GM12878 (cell line): ENCODE measurements around the gene PDCD2. TPM values are rescaled to one million over a fixed set of nuclear protein-coding genes. Genes with fewer than 3 reads are reported as not detected.
A peak's percentile ranks its signal among the peaks of the same experiment; 100 is the strongest.

Experiments
- ASH2L ChIP-seq: fragments of 300-600, 200-600 bp; sonication (generic); IDR thresholded peaks from 2 replicates; pipeline ENCODE4 v1.6.1; 2017; ENCODE audit warnings: low read depth, mild to moderate bottlenecking, borderline replicate concordance
- FOS ChIP-seq: IDR thresholded peaks from 3 replicates; pipeline ENCODE4 v1.6.1; 2011; ENCODE audit warnings: borderline replicate concordance; ENCODE audit not compliant: insufficient read length; ENCODE audit errors: extremely low read depth
- IRF4 ChIP-seq: IDR thresholded peaks from 2 replicates; pipeline ENCODE4 v1.6.1; 2011; ENCODE audit warnings: low read depth, low read length
- KAT2A ChIP-seq: conservative IDR thresholded peaks from 2 replicates; pipeline ENCODE4 v1.6.1; 2011; ENCODE audit warnings: low read depth, low read length; ENCODE audit not compliant: control insufficient read depth
- MEF2B ChIP-seq: fragments of 450-650 bp; IDR thresholded peaks from 2 replicates; pipeline ENCODE4 v1.6.1; 2018; ENCODE audit warnings: mild to moderate bottlenecking, moderate library complexity; ENCODE audit not compliant: partially characterized antibody, poor library complexity, severe bottlenecking
- MTA2 ChIP-seq: fragments of 450-650 bp; IDR thresholded peaks from 2 replicates; pipeline ENCODE4 v1.6.1; 2016; ENCODE audit warnings: low read depth, mild to moderate bottlenecking, moderate library complexity
- RCOR1 ChIP-seq: conservative IDR thresholded peaks from 2 replicates; pipeline ENCODE4 v1.6.1; 2012; ENCODE audit warnings: low read depth, low read length, improper control_type of control experiment
- SIN3A ChIP-seq: IDR thresholded peaks from 2 replicates; pipeline ENCODE4 v1.6.1; 2012; ENCODE audit warnings: low read depth, low read length, improper control_type of control experiment
- STAT3 ChIP-seq: IDR thresholded peaks from 2 replicates; pipeline ENCODE4 v1.6.1; 2011; ENCODE audit warnings: low read depth, low read length, improper control_type of control experiment
- YY1 ChIP-seq: IDR thresholded peaks from 2 replicates; pipeline ENCODE4 v1.6.1; 2011; ENCODE audit warnings: low read depth, mild to moderate bottlenecking, low read length
- ZBTB11 ChIP-seq: fragments of 450-650 bp; formaldehyde crosslinking; IDR thresholded peaks from 2 replicates; pipeline ENCODE4 v1.5.0; 2022; ENCODE audit warnings: mild to moderate bottlenecking, missing genetic modification characterization
- ZNF207 ChIP-seq: fragments of 450-650 bp; IDR thresholded peaks from 2 replicates; pipeline ENCODE4 v1.6.1; 2014; ENCODE audit warnings: antibody characterized with exemption, mild to moderate bottlenecking, borderline replicate concordance
- ZZZ3 ChIP-seq: IDR thresholded peaks from 2 replicates; pipeline ENCODE4 v1.6.1; 2011; ENCODE audit warnings: low read depth; ENCODE audit not compliant: control insufficient read depth, insufficient read length
- polyA plus RNA-seq, 11 experiments: library from polyadenylated mRNA; depleted of rRNA in 4 of 11; unstranded in 6 of 11; stranded (reverse) in 5 of 11; fragments of >200 nt; fragmentation: Nextera tagmentation in 4 of 11; fragmentation: Illumina TruSeq in 1 of 11; extraction: Ambion mirVana in 4 of 11; extraction: Trizol in 1 of 11; gene quantifications; 1 replicate in 1 of 11; 2 replicates in 10 of 11; pipeline versions ENCODE4 v1.2.1 to v1.2.3, GENCODE V29; 2011 to 2016; ENCODE audit warnings: inconsistent platforms in 2 of 11, missing spikeins in 2 of 11, low read depth in 1 of 11
- total RNA-seq, 4 experiments: library from RNA; depleted of rRNA in 3 of 4; stranded (reverse); fragments of >200 nt in 3 of 4; fragmentation: Illumina TruSeq in 1 of 4; extraction: Trizol in 1 of 4; gene quantifications; 2 replicates each; pipeline versions ENCODE4 v1.2.1 to v1.2.3, GENCODE V29; 2013 to 2021
- TF ChIP-seq, protein P1 (sequence below): fragments of 450-650 bp; IDR thresholded peaks from 2 replicates; pipeline ENCODE4 v1.6.1; 2017; ENCODE audit warnings: mild to moderate bottlenecking
- TF ChIP-seq, protein P2 (sequence below): fragments of 450-650 bp; IDR thresholded peaks from 2 replicates; pipeline ENCODE4 v1.6.1; 2017; ENCODE audit warnings: low read depth, mild to moderate bottlenecking, moderate library complexity
- TF ChIP-seq, protein P3 (sequence below): IDR thresholded peaks from 2 replicates; pipeline ENCODE4 v1.6.1; 2011; ENCODE audit warnings: borderline replicate concordance, low read depth, mild to moderate bottlenecking, moderate library complexity, mixed read lengths, low read length; ENCODE audit not compliant: insufficient read depth; ENCODE audit errors: extremely low read length
- TF ChIP-seq, protein P4 (sequence below), 3 experiments: IDR thresholded peaks in 2 of 3; conservative IDR thresholded peaks in 1 of 3; 2 replicates each; pipeline ENCODE4 v1.5.1; 2011; ENCODE audit warnings: low read depth in 3 of 3, low read length in 3 of 3, mild to moderate bottlenecking in 3 of 3, control low read depth in 2 of 3, moderate library complexity in 2 of 3, inconsistent platforms in 1 of 3, mixed read lengths in 1 of 3; ENCODE audit not compliant: control insufficient read depth in 2 of 3, insufficient read depth in 1 of 3; ENCODE audit errors: extremely low read depth in 1 of 3

The PDCD2 gene
- total and polyA plus RNA-seq, 10 of the 15 experiments (the other 5 are each of a cell fraction or from before 2014, with no cell fraction given): 27.4 to 154 (median 101) TPM

- TF ChIP-seq KAT2A: no peak
- TF ChIP-seq IRF4: no peak
- no peak for TF ChIP-seq MEF2B
- TF ChIP-seq ZBTB11 (CRISPR knock-in tag): no peak
- TF ChIP-seq ZZZ3: no peak
- TF ChIP-seq STAT3: no peak
- no peak for TF ChIP-seq ASH2L
- TF ChIP-seq FOS: no peak
- TF ChIP-seq, protein P1, sequence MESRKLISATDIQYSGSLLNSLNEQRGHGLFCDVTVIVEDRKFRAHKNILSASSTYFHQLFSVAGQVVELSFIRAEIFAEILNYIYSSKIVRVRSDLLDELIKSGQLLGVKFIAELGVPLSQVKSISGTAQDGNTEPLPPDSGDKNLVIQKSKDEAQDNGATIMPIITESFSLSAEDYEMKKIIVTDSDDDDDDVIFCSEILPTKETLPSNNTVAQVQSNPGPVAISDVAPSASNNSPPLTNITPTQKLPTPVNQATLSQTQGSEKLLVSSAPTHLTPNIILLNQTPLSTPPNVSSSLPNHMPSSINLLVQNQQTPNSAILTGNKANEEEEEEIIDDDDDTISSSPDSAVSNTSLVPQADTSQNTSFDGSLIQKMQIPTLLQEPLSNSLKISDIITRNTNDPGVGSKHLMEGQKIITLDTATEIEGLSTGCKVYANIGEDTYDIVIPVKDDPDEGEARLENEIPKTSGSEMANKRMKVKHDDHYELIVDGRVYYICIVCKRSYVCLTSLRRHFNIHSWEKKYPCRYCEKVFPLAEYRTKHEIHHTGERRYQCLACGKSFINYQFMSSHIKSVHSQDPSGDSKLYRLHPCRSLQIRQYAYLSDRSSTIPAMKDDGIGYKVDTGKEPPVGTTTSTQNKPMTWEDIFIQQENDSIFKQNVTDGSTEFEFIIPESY: no peak
- TF ChIP-seq, protein P2, sequence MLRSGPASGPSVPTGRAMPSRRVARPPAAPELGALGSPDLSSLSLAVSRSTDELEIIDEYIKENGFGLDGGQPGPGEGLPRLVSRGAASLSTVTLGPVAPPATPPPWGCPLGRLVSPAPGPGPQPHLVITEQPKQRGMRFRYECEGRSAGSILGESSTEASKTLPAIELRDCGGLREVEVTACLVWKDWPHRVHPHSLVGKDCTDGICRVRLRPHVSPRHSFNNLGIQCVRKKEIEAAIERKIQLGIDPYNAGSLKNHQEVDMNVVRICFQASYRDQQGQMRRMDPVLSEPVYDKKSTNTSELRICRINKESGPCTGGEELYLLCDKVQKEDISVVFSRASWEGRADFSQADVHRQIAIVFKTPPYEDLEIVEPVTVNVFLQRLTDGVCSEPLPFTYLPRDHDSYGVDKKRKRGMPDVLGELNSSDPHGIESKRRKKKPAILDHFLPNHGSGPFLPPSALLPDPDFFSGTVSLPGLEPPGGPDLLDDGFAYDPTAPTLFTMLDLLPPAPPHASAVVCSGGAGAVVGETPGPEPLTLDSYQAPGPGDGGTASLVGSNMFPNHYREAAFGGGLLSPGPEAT: peak; percentile 85
- TF ChIP-seq, protein P3, sequence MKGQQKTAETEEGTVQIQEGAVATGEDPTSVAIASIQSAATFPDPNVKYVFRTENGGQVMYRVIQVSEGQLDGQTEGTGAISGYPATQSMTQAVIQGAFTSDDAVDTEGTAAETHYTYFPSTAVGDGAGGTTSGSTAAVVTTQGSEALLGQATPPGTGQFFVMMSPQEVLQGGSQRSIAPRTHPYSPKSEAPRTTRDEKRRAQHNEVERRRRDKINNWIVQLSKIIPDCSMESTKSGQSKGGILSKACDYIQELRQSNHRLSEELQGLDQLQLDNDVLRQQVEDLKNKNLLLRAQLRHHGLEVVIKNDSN: no peak
- TF ChIP-seq MTA2: no peak; the same call in 1 of the 2 replicates
- peak; percentile 95 for TF ChIP-seq YY1
- no peak for TF ChIP-seq ZNF207
- TF ChIP-seq, protein P4, sequence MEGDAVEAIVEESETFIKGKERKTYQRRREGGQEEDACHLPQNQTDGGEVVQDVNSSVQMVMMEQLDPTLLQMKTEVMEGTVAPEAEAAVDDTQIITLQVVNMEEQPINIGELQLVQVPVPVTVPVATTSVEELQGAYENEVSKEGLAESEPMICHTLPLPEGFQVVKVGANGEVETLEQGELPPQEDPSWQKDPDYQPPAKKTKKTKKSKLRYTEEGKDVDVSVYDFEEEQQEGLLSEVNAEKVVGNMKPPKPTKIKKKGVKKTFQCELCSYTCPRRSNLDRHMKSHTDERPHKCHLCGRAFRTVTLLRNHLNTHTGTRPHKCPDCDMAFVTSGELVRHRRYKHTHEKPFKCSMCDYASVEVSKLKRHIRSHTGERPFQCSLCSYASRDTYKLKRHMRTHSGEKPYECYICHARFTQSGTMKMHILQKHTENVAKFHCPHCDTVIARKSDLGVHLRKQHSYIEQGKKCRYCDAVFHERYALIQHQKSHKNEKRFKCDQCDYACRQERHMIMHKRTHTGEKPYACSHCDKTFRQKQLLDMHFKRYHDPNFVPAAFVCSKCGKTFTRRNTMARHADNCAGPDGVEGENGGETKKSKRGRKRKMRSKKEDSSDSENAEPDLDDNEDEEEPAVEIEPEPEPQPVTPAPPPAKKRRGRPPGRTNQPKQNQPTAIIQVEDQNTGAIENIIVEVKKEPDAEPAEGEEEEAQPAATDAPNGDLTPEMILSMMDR (IDR thresholded peaks at IDR 0.05 in 2 of 3, conservative IDR thresholded peaks at IDR 0.05 in 1 of 3; ENCODE audit: control insufficient read depth in 2 of 3, extremely low read depth in 1 of 3, insufficient read depth in 1 of 3, low read depth in 3 of 3, low read length in 3 of 3): no peak
- no peak for TF ChIP-seq RCOR1
- TF ChIP-seq SIN3A: peak; percentile 90; the same call in 1 of the 2 replicates
These were observed 30.2 kb downstream of the PDCD2 start, which contains the start of gene TBP (continued) for GRCh38 chr6:170554013-170554795.
